AG09309 (cell line): ENCODE data around the gene HAVCR1.
"Not testable (repeated sequence)": the region's sequence is repeated elsewhere in the genome, so short reads cannot be mapped to it uniquely, and the experiment has no call there.

Source experiments
- DNase-seq: peaks from one replicate; pipeline ENCODE4 v3.0.0-alpha.2; 2010; ENCODE audit warnings: low read depth
- H3K4me3 ChIP-seq: 2 replicates; pipeline ENCODE4 v1.5.1; 2011; ENCODE audit warnings: mild to moderate bottlenecking, low read depth, low read length, moderate library complexity; ENCODE audit not compliant: control insufficient read depth
- TF ChIP-seq, protein P1 (sequence below): IDR thresholded peaks from 2 replicates; pipeline ENCODE4 v1.5.1; 2011; ENCODE audit warnings: mild to moderate bottlenecking, low read depth, low read length, inconsistent platforms; ENCODE audit not compliant: insufficient read depth, control insufficient read depth; ENCODE audit errors: missing control alignments

HAVCR1 gene

DNA sequence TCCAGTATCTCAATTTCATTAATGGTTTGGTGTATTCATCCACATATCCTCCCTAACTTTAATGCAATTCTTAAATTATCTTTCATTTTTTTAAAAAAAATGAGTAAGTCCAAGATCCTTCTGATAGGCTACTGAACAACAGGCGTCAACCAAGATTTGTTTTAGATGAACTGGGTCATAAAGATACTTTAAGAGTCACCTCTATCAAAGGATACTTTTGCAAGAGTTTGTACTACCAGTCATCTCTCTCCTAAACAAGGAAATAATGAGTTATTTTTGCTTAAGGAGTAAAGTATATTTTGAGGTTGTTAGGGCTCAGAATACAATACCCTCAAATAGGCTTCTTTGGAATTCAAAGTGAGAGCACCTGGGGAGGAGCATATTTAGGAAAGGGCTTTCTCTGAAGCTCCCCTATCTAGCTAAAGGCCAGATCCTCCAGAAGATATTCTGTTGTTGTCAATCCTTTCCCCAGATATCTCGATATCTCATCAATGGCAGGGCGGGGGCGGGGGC, 25.8 kb downstream of the HAVCR1 start:
- TF ChIP-seq, protein P1, sequence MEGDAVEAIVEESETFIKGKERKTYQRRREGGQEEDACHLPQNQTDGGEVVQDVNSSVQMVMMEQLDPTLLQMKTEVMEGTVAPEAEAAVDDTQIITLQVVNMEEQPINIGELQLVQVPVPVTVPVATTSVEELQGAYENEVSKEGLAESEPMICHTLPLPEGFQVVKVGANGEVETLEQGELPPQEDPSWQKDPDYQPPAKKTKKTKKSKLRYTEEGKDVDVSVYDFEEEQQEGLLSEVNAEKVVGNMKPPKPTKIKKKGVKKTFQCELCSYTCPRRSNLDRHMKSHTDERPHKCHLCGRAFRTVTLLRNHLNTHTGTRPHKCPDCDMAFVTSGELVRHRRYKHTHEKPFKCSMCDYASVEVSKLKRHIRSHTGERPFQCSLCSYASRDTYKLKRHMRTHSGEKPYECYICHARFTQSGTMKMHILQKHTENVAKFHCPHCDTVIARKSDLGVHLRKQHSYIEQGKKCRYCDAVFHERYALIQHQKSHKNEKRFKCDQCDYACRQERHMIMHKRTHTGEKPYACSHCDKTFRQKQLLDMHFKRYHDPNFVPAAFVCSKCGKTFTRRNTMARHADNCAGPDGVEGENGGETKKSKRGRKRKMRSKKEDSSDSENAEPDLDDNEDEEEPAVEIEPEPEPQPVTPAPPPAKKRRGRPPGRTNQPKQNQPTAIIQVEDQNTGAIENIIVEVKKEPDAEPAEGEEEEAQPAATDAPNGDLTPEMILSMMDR, result no peak
- no peak overlapping the region for H3K4me3 ChIP-seq
- DNase-seq, result no peak

DNA sequence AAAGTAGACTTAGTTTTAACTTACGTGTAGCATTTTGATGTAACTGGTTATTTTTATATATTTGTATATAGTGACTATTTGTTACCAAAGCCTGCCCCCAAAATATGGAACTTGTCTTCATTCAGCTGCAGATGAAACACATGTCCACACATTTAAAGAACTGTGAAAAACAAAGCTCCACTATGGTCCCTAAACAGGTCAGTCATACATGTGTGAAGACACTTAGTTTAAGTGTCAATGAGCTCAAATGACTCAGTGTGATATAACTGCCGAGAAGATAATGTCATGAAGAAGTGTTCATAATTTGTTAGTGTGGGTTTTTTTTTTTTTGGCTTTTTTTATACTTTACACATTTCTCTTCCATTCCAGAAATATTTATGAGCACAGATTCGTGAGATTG, 28.2 kb downstream of the HAVCR1 start:
- TF ChIP-seq, protein P1, result no peak
- H3K4me3 ChIP-seq, result no peak overlapping the region
- no peak for DNase-seq

- DNase-seq, result no peak
- H3K4me3 ChIP-seq, result no peak overlapping the region
- TF ChIP-seq, protein P1, result no peak
Measured at GRCh38 chr5:157029457-157029856, 29.5 kb downstream of the HAVCR1 start.

DNA sequence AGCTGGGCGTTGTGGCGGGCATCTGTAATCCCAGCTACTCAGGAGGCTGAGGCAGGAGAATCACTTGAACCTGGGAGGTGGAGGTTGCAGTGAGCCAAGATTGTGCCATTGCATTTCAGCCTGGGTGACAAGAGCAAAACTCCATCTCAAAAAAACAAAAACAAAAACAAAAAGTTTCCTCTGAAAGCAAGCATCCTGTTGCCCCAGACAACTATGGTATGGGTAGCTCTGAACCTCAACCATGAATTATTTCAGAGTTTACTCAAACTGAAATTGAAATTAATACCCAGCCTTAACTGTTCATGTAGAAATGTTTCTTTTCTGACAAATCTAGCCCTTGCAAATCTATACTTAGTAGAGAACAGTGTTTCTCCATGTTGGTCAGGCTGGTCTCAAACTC, 31.3 kb downstream of the HAVCR1 start:
- DNase-seq, H3K4me3 ChIP-seq: not testable (repeated sequence)

GRCh38 chr5:157026789-157027424, 32.0 kb downstream of the HAVCR1 start:
- DNase-seq, result no peak
- H3K4me3 ChIP-seq, result no peak overlapping the region
- TF ChIP-seq, protein P1, result peak; percentile 38

DNA sequence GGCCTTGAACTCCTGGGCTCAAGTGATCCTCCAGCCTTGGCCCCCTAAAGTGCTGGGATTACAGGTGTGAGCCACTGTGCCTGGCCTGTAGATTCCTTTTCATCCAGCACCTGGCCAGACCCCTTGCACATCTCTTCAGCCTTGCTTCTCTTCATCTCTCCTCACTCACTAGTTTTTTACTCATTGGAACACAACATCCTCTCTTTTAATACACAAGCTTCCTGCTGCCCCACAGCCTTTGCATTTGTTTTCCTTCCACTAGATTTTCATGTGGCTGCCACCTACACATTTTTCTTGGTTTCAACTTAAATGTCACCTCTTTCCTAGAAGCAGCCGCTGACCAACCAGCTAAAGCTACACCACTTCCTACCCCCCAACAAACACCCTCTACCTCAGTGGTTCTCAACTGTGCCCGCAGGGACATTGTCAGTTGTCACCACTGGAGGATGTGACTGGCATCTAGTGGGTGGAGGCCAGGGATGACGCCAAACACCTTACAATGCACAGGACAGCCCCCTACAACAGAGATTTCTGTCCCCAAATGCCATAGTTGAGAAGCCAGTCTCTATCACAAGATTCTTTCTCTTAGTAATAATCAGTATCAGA, 33.7 kb downstream of the HAVCR1 start:
- H3K4me3 ChIP-seq, result no peak overlapping the region
- DNase-seq, result no peak
- TF ChIP-seq, protein P1, result no peak

DNA sequence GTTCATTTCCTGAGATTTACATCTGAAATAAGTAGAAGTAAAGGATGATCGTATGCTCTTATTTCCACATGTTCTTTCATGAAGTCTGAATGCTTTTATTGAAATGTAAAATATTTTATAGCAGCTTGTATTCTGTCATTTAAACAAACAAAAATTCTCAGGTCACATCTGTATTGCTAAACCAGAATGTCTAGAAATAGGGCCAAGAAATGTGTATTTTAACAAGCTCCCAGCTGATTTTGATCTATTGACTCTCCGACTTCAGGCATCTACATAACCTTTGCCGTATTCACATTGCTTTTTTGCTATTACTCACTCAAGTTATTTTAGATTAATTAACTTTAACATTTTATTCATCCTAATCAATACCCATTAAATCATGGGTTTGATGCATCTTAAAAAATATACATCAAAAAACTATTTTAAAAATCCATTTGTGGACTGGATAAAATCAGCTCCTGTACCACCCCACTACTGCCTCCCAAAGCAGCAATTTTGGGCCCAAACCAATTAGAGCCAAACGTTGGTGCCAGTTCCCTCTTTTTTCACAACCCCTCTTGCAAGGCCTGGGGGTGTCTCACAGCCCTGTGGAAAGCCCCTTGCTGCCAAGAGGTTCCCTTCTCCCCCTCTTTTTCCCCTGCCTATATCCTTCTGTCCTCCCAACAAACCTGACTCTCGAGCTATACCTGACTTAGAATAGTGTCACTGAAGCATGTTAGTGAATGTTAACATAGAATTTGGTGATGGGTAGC, 34.5 kb downstream of the HAVCR1 start:
- TF ChIP-seq, protein P1, result no peak
- H3K4me3 ChIP-seq, result no peak overlapping the region
- DNase-seq, result no peak
